DOHH2 (cell line): ENCODE data around the gene TMEM38A.

Experiments used
- EZH2phosphoT487 ChIP-seq: fragments of 200-600 bp; sonication (generic); IDR thresholded peaks from 2 replicates; pipeline ENCODE4 v1.6.1; 2017; ENCODE audit warnings: borderline replicate concordance, mild to moderate bottlenecking, antibody characterized with exemption, low read length, moderate library complexity, mixed read lengths
- TF ChIP-seq, protein P1 (sequence below): fragments of 200-600 bp; sonication (generic); IDR thresholded peaks from one replicate; pipeline ENCODE4 v1.5.1; 2014; ENCODE audit warnings: antibody characterized with exemption, mild to moderate bottlenecking, low read depth, low read length; ENCODE audit not compliant: poor library complexity, severe bottlenecking

DNA sequence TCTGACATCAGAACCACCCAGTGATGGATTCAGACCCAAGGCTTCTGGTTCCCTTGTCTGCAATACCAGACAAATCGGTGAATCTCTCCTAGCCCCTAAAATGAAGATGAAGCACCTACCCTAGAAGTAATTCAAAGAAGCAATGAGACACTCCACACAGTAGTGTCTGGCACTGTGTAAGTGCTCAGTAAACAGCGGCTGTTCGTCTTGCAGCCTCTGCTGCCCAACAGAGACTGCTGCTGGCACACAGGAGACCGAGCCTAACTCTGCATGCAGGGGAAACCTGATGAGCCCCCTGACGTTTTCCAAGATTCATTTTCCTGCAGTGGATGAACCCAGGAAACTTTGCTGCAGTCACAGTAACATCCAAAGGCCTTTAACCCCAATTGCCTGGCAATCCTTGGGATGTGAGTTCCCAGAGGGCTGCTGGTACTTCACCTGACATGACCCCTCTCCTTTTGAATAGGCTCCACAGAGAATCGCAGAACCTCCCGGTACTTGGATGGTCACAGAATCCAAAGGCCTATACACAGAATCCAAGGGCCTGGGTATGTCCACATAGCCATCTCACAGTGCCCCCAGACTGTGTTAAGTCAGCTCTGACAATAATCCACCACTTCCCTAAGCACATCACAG is 39.7 kb upstream of the TMEM38A start:
- no peak for TF ChIP-seq EZH2phosphoT487
- TF ChIP-seq, protein P1, sequence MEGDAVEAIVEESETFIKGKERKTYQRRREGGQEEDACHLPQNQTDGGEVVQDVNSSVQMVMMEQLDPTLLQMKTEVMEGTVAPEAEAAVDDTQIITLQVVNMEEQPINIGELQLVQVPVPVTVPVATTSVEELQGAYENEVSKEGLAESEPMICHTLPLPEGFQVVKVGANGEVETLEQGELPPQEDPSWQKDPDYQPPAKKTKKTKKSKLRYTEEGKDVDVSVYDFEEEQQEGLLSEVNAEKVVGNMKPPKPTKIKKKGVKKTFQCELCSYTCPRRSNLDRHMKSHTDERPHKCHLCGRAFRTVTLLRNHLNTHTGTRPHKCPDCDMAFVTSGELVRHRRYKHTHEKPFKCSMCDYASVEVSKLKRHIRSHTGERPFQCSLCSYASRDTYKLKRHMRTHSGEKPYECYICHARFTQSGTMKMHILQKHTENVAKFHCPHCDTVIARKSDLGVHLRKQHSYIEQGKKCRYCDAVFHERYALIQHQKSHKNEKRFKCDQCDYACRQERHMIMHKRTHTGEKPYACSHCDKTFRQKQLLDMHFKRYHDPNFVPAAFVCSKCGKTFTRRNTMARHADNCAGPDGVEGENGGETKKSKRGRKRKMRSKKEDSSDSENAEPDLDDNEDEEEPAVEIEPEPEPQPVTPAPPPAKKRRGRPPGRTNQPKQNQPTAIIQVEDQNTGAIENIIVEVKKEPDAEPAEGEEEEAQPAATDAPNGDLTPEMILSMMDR, result no peak
